22Rv1 (cell line): ENCODE measurements around the gene EXOC1L.

ENCODE experiments used
- H3K27ac ChIP-seq: fragments of 450-650 bp; 2 replicates; pipeline ENCODE4 v1.5.1; 2017
- ZFX ChIP-seq: fragments of 450-650 bp; IDR thresholded peaks from 2 replicates; pipeline ENCODE4 v1.6.1; 2017; ENCODE audit warnings: antibody characterized with exemption, borderline replicate concordance
- TF ChIP-seq, protein P1 (sequence below): fragments of 450-650 bp; IDR thresholded peaks from 2 replicates; pipeline ENCODE4 v1.5.1; 2017; ENCODE audit warnings: mild to moderate bottlenecking

EXOC1L gene

DNA sequence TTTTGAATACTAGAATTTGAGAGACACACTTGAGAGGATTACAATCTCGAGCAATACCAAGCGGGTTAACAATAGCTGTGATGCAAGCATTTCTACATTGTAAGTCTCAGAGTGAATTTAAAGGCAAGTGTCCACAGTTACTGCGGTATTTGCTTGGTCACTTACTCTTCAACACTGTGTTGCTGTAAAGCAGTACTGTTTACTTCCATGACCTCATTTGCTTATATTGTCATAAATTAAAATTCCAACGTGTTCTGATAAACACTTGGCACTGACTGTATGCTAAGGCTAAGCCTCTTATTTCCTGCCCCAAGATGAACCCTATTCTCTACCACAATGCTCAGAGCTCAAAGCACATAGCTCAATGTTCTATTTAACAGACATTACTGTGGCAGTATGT is 11.1 kb downstream of the EXOC1L start:
- no peak for TF ChIP-seq ZFX
- TF ChIP-seq, protein P1, sequence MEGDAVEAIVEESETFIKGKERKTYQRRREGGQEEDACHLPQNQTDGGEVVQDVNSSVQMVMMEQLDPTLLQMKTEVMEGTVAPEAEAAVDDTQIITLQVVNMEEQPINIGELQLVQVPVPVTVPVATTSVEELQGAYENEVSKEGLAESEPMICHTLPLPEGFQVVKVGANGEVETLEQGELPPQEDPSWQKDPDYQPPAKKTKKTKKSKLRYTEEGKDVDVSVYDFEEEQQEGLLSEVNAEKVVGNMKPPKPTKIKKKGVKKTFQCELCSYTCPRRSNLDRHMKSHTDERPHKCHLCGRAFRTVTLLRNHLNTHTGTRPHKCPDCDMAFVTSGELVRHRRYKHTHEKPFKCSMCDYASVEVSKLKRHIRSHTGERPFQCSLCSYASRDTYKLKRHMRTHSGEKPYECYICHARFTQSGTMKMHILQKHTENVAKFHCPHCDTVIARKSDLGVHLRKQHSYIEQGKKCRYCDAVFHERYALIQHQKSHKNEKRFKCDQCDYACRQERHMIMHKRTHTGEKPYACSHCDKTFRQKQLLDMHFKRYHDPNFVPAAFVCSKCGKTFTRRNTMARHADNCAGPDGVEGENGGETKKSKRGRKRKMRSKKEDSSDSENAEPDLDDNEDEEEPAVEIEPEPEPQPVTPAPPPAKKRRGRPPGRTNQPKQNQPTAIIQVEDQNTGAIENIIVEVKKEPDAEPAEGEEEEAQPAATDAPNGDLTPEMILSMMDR: no peak
- no peak overlapping the region for H3K27ac ChIP-seq

DNA sequence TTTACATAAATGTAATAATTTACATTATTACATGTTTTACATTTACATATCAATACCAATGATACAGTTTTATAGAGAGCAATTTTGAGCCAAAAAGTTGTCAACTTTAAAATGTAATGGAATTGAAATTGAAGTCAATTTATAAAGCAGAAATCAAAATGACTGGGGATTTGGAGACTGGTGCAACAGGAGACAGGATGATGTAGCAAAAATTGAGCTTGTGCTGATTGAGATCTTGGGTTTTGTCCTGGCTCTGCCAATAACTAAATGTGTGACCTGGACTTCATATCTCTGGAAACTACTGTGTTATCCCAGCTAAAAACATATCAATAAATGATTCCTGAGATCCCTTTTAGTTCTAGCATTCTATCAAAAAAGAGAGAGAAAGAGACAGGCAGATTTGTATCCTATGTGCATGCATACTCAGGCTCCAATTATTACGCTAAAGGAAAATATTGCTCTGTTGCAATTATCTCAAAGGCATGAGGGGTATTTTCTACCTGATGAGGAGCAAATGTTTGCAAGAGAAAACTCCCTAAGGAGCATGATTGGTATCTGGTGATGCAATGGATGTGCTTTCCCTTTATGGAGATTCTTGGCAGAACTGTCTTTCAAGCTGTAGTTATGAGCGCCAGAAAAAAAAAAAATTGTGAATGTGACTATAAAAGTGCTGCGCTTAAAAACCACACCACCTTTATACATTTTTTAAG is 14.7 kb downstream of the EXOC1L start:
- H3K27ac ChIP-seq: no peak overlapping the region
- TF ChIP-seq, protein P1: no peak
- no peak for TF ChIP-seq ZFX

DNA sequence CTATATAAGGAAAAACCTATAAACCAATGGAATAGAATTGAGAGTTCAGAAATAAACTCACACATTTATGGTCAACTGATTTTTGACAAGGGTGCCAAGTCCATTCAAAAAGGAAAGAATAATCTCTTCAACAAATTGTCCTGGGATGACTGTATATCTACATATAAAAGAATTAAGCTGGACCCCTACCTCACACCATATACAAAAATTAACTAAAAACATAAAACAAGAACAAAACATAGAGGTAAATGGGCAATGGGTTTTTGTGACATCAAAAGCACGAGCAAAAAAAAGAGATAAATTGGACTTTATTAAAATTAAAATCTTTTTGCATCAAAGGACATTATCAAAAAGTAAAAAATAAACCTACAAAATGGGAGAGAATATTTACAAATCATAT is 18.3 kb downstream of the EXOC1L start:
- no peak overlapping the region for H3K27ac ChIP-seq
- TF ChIP-seq, protein P1: no peak
- TF ChIP-seq ZFX: no peak

DNA sequence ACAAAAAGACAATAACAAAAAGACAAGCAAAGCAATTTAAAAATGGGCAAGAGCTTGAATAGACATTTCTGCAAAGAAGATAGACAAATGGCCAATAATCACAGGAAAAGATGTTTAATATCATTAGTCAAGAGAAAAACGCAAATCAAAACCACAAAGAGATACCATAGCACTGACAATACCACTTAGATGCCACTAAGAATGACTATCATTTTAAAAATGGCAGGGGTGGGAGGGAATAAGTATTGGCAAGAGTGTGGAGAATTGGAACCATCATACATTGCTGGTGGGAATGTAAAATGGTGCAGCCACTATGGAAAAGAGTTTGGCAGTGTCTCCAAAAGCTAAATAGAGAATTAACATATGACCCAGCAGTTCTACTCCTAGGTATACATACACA is 18.8 kb downstream of the EXOC1L start:
- H3K27ac ChIP-seq: no peak overlapping the region
- TF ChIP-seq, protein P1: no peak
- no peak for TF ChIP-seq ZFX

DNA sequence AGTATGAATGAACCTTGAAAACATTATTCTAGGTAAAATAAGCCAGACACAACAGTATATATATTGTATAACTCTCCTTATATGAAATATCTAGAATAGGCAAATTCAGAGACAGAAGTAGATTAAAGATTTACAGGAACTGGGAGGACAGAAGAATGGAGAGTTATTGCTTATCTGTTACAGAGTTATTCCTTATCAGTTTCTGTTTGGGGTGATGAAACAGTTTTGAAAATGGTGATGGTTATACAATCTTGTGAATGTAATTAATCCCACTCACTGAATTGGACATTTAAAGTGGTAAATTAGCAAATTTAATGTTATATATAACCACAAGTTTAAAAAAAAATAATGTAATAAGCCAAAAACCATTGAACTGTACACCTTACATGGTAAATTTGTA is 19.4 kb downstream of the EXOC1L start:
- TF ChIP-seq ZFX: no peak
- TF ChIP-seq, protein P1: no peak
- H3K27ac ChIP-seq: no peak overlapping the region

GRCh38 chr4:55840956-55841355 is 21.4 kb downstream of the EXOC1L start:
- TF ChIP-seq ZFX: no peak
- TF ChIP-seq, protein P1: no peak
- no peak overlapping the region for H3K27ac ChIP-seq

- peak overlapping the region; percentile 71 for H3K27ac ChIP-seq
These were observed 22.0 kb downstream of the EXOC1L start for GRCh38 chr4:55841373-55842239.

DNA sequence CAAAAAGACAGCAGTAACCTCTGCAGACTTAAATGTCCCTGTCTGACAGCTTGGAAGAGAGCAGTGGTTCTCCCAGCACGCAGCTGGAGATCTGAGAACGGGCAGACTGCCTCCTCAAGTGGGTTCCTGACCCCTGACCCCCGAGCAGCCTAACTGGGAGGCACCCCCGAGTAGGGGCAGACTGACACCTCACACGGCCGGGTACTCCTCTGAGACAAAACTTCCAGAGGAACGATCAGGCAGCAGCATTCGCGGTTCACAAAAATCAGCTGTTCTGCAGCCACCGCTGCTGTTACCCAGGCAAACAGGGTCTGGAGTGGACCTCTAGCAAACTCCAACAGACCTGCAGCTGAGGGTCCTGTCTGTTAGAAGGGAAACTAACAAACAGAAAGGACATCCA is 22.7 kb downstream of the EXOC1L start:
- H3K27ac ChIP-seq: peak overlapping the region; percentile 71
